PFSK-1 (cell line): ENCODE measurements around the gene FLOT1.

Source experiments
- FOXP2 ChIP-seq: optimal IDR thresholded peaks from 2 replicates; pipeline ENCODE3; 2011; ENCODE audit warnings: borderline replicate concordance, control low read depth, inconsistent platforms; ENCODE audit not compliant: insufficient read depth; ENCODE audit errors: extremely low read length, extremely low read depth
- POLR2AphosphoS5 ChIP-seq: IDR thresholded peaks from 2 replicates; pipeline ENCODE4 v1.6.1; 2012; ENCODE audit warnings: low read depth, mild to moderate bottlenecking, control low read depth, low read length, moderate library complexity
- REST ChIP-seq, 2 experiments: IDR thresholded peaks; 2 replicates each; pipeline versions ENCODE4 v1.6.1 to v1.8.0; 2011 to 2012; ENCODE audit warnings: low read depth in 2 of 2, low read length in 2 of 2, control low read depth in 1 of 2, inconsistent platforms in 1 of 2, mild to moderate bottlenecking in 1 of 2, moderate library complexity in 1 of 2; ENCODE audit not compliant: insufficient read depth in 1 of 2
- SIN3A ChIP-seq: IDR thresholded peaks from 2 replicates; pipeline ENCODE4 v1.6.1; 2012; ENCODE audit warnings: mild to moderate bottlenecking, low read length, moderate library complexity, borderline replicate concordance; ENCODE audit not compliant: insufficient read depth
- TAF1 ChIP-seq: IDR thresholded peaks from 2 replicates; pipeline ENCODE4 v1.6.1; 2012; ENCODE audit warnings: low read length, control low read depth, borderline replicate concordance; ENCODE audit not compliant: insufficient read depth

Gene FLOT1

GRCh38 chr6:30724906-30725667 is 17.4 kb downstream of the FLOT1 start:
- TF ChIP-seq SIN3A (no peak; the same call in 1 of the 2 replicates), POLR2AphosphoS5 (peak; percentile 59; the same call in 1 of the 2 replicates), FOXP2 (no peak), REST (IDR thresholded peaks at IDR 0.05; ENCODE audit: insufficient read depth in 1 of 2, low read depth in 2 of 2, low read length in 2 of 2) (no peak)

- TF ChIP-seq TAF1 (no peak), POLR2AphosphoS5 (peak; percentile 51), FOXP2 (no peak), REST (IDR thresholded peaks at IDR 0.05; ENCODE audit: insufficient read depth in 1 of 2, low read depth in 2 of 2, low read length in 2 of 2) (0 out of 4 replicates have a peak, but pooled peaks of 1 of the 2 experiments have one; percentile 5), SIN3A (no peak; the same call in 1 of the 2 replicates)
These were observed 20.0 kb downstream of the FLOT1 start for GRCh38 chr6:30722280-30723112.

GRCh38 chr6:30721198-30722024 is 21.1 kb downstream of the FLOT1 start:
- TF ChIP-seq TAF1 (peak; percentile 82; the same call in 1 of the 2 replicates), SIN3A (peak; percentile 79), REST (IDR thresholded peaks at IDR 0.05; ENCODE audit: insufficient read depth in 1 of 2, low read depth in 2 of 2, low read length in 2 of 2) (peak; percentile 12 to 40; a peak in 1 of 4 replicates), FOXP2 (no peak), POLR2AphosphoS5 (peak; percentile 84)

- no peak for TF ChIP-seq FOXP2
- TF ChIP-seq POLR2AphosphoS5 = no peak
- no peak for TF ChIP-seq TAF1
- TF ChIP-seq REST (IDR thresholded peaks at IDR 0.05; ENCODE audit: insufficient read depth in 1 of 2, low read depth in 2 of 2, low read length in 2 of 2) = no peak
- no peak for TF ChIP-seq SIN3A
These were observed 21.7 kb downstream of the FLOT1 start for GRCh38 chr6:30720738-30721197.
